GM12873 (cell line): Measurements from ENCODE around the gene EPHA8.

Experiments used
- TF ChIP-seq, protein P1 (sequence below): IDR thresholded peaks from 2 replicates; pipeline ENCODE4 v1.5.1; 2012; ENCODE audit warnings: low read depth, mild to moderate bottlenecking, moderate library complexity, low read length, control low read depth; ENCODE audit not compliant: insufficient read depth; ENCODE audit errors: missing control alignments

Gene EPHA8

DNA sequence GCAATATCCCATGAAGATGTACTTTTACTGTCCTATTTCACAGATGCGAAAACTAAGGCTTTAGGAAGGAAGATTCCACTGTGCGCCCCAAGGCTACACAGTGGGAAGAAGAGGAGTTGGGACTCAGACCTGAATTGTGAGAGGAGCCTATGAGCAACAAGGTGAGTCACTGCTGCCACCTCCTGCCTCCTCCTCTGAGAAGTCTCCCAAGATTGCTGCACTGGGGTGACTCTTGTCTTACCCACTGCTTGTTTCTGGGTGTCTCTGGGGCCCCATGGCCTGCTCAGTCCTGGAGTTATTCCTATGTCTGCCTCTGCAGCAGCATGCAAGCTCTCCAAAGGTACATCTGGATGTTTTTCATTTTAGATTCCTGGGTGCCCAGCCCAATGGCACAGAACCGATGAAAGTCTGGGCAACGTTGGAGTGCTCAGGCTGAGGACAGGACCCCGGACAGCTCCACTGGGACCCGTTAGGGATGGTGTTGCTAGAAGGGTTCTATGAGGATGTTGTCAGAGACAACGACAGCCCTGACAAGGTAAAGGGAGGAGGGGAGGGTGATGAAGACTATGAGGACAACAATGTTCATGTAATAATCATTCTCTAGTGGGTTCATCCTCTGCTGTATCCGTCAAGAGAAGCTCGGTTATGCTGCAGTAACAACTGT, 62.1 kb downstream of the EPHA8 start:
- TF ChIP-seq, protein P1, sequence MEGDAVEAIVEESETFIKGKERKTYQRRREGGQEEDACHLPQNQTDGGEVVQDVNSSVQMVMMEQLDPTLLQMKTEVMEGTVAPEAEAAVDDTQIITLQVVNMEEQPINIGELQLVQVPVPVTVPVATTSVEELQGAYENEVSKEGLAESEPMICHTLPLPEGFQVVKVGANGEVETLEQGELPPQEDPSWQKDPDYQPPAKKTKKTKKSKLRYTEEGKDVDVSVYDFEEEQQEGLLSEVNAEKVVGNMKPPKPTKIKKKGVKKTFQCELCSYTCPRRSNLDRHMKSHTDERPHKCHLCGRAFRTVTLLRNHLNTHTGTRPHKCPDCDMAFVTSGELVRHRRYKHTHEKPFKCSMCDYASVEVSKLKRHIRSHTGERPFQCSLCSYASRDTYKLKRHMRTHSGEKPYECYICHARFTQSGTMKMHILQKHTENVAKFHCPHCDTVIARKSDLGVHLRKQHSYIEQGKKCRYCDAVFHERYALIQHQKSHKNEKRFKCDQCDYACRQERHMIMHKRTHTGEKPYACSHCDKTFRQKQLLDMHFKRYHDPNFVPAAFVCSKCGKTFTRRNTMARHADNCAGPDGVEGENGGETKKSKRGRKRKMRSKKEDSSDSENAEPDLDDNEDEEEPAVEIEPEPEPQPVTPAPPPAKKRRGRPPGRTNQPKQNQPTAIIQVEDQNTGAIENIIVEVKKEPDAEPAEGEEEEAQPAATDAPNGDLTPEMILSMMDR = no peak

DNA sequence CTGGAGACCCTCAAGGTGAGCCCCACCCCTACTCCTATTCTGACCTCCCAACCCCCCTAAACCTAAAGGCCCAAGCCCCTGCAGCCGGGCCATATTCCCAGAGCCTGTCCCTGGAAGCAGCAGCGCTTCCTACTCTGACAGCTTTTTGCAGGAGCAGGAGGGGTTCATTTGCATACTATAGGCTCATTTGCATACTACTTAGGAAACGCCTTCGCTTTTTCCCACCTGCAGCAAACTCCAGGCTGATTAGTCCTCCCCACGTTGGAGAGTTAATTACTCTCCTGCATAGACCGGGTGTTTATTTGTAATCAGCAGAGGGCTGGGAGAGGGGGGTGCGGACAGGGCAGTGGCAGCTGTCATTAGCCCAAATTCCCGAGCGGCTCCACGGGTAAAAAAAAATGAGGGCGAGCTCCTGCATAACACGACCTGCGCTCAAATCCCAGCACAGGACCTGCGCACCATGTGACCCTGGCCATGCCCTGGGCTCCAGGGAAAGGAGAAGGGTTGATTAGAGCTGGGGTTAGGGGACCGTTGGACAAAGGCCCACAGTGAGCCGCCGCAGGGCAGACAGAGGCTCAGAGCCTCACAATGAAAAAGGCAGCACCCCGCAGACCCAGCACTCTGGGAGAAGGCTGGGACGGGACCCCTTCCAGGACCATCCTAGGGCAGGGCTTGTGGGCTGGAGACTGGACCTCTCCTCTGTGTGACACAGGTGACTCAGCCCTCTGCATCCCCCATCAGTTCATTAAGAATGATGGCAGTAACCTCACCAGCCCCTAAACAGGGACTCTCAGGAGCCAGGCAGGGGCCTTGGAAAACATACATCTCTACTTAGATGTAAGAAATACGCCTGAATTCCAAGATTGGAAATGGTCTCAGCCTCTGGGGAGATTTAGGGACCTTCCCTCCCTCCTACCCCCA, 63.2 kb downstream of the EPHA8 start:
- TF ChIP-seq, protein P1 = no peak

DNA sequence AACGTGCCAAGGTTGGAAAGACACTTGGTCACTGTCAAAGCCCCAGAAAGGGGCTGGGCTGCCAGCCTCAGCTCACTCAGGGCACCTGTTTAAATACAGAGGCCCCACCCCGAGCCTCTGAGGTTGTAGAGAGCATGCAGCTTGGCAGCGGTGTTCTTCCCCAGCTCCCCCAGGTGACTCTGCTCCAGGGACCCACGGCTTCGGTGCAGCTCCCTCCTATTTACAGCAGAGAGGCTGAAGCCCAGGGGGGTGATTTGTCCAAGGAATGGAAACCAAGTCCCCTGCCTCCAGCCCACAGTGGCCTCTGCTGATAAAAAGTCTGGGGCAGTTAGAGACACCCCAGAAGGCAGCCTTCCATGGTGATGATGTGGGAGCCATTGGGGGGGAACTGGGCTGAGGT, 64.0 kb downstream of the EPHA8 start:
- TF ChIP-seq, protein P1 = no peak

DNA sequence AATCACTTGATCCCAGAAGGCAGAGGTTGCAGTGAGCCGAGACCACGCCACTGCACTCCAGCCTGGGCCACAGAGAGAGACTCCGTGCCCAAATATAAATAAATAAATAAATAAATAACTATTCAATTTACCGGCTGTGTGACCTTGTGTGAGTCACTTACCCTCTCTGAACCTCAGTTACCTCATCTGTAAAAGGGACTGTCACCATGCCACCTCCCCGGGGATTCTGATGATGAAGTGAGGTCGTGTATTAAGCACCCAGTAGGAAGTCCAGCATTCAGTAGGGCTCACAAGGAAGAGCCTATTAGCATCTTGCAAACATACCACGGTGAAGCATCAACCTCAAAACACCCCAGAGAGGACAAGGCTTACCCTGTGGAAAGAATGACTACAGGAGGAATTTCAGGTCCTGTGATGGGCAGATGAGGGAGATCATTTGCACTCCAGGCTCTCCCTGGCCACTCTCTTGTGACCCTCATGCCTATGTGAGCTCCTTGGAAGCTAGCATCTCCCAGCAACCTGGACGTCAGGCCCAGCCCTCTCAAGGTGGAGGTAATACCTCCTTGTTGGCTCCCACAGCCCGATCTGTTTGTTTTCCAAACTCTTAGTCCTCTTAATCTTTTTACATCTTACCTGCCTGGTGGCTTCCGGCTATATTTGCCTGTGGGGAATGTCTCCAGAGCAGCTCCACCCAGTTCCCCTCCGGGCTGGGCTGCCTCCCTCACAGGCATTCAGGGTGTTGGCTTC, 65.6 kb downstream of the EPHA8 start:
- TF ChIP-seq, protein P1 = no peak

DNA sequence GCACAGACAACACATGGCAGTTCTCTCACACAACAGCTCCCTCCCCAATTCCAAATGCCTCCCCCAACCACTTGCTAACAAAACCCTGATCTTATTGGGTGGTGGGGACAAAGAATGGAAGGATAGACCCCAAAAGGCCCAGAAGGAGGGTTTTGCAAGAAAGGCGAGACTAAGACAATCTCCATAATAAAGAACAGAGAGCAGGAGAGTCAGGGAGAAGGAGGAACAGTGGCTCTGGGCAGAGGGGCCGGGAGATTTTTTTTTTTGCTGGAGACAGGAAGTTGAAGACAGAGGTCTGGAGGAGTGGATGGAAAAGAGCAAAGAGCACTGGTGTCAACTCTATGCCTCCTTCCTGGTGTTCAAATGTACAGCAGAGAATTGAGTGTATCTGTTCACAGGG, 66.6 kb downstream of the EPHA8 start:
- TF ChIP-seq, protein P1 = no peak

DNA sequence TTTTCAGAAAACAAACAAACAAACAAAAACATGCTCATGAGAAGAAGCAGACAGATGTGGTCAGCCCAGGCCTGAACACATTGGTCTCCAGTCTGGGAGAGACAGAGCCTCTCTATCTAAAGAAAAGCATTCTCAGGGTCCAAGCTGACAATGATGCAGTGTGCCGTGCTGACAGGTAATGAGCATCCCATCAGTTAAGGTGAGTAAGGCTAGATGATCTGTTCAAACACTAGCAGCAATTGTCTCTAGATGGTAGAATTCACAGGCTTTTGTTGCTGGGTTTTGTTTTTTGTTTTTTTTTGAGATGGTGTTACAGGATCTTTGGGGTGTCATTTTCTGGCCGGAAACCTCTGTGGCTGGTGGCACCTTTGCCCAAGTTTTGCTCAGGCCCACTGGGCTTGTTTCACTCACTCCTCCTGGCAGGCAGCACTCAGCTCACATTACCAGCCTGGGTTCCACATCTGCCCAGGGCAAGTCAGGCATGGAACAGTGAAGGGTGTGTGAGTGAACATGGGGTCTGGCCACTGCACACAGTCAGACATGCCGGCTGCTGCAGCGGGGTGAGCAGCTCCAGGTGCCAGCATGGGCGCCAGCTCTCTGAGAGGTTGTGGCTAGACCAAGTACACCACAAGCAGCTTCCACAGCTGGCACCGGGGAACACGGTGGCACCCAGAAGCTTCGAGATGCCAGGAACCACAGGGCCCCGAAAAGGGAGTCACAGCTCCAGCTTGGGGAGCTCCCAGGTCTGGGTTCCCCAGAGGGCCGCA, 70.6 kb downstream of the EPHA8 start:
- TF ChIP-seq, protein P1 = no peak
